ENCODE data around the gene FAM20C.

GRCh38 chr7:286266-286665 is 93.9 kb downstream of the FAM20C start:
- no peak for TF ChIP-seq CTCF (IDR thresholded peaks at IDR 0.05)
- TF ChIP-seq POLR2A (IDR thresholded peaks at IDR 0.05), result no peak
